Hippocampal formation (tissue), 2 donors: Measurements from ENCODE around the gene A4GALT.

ENCODE experiments used
- DNase-seq, 2 donors: peaks; one replicate each; lab custom pipeline; 2025; lab: John Stamatoyannopoulos, UW

Gene A4GALT

GRCh38 chr22:42701694-42702093, 19.0 kb downstream of the A4GALT start:
- no peak for DNase-seq

DNA sequence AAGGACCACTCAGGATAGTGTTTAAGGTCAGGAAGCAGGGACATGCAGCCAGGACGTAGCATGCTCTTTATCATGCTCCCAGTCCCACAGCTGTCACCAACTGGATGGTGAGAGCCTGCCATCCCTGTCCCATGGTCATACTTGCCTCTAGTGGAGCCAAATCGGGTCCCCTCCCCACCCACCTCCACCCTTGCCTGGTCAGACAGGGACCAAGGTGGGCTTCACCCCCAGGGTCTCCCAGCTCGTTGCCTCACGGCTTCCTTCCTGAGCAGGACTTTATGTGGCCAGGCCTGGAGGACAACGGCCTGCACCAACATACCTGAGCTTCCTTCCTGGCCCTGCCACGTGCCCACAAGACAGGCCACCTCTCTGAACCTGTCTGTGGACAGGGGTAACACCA, 19.8 kb downstream of the A4GALT start:
- no peak for DNase-seq

DNA sequence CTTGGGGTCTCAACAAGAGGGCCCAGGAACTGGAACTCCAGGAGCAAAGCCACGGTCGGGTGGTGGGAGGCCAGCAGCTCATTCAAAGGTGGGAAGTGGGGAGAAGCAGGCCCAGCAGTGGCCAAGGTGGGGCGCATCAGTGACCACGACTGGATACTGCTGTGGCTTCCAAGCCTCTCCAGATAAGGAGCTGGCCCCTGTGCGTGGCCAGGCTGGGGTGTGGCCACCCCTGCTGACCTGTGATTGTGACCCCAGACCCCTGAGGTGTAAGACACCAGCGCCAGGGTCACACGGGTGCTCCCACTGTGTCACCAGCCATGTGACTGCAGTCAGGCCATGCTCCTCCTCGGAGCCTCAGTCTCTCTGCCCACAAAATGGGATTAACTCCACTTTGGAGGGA, 20.3 kb downstream of the A4GALT start:
- DNase-seq = no peak

- DNase-seq = no peak
These were observed 20.7 kb downstream of the A4GALT start for GRCh38 chr22:42699976-42700352.

DNA sequence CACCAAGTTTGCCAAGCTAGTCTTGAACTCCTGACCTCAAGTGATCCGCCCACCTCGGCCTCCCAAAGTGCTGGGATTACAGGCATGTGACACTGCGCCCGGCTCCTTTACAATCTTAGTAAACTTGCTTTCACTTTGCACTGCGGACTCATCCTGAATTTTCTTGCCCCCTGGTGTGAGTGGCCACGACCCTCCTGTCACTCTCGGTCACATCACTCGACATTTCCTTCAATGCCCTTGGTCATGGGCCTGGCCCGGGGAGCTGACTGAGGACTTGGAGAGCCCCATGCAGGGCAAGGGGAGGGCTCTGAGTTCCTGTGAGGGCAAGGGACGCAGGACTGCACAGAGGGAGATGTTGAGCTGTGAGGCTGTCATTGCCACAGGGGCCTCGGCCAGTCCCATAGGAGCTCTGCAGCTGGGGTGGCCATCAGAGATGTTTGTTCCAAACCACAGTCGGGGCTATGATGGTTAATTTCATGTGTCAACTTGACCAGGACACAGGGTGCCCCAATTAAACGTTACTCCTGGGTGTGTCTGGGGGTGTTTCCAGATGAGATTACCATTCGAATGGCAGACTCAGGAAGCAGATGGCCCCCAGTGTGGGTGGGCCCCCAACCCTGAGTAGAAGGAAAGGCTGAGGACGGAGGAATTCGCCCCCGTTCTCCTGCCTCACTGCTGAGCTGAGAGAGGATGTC, 21.2 kb downstream of the A4GALT start:
- DNase-seq = no peak

DNA sequence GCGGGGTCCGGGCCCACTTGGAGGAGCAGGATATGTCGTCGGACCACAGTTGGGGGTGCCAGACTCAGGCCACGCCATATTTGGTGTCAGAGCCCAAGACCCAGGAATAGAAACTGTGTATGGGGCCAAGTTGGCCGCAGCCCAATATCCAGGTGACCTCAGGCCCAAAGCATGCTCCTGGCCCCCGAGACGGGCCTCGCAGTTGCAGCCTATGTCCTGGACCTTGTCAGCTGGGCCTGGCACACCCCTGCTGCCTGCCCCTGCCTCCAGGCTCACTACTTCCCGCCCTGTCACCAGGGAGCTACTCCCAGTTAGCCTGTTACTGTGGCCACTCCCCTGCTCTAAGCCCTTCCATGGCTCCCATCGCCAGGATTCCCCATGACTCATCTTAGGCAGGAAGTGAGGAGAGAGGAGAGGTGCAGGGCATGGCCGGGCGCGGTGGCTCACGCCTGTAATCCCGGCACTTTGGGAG, 23.1 kb downstream of the A4GALT start:
- DNase-seq = no peak

GRCh38 chr22:42696331-42696967, 24.2 kb downstream of the A4GALT start:
- DNase-seq = no peak

DNA sequence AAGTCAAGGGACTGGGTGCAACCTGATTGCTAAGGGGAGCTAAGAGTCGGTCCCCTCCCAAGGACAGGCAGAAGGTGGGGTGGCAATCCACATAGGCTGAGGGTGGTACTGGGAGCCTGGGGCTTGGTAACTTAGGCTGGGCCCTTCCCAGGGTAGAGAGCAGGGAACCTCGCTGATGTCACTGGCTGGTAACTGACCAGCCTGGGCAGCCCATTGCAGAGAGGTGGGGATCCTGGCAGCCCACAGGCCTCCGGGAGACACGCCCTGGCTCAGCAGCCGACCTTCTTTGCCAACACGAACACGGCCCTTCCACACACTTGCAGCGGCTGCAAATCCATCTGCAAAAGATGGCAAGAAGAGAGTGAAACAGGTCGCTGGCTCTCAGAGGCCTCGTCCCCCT, 25.4 kb downstream of the A4GALT start:
- DNase-seq = no peak

- DNase-seq = no peak
These were observed 26.6 kb downstream of the A4GALT start for GRCh38 chr22:42693763-42694683.

GRCh38 chr22:42693055-42693762, 27.5 kb downstream of the A4GALT start:
- DNase-seq = no peak

DNA sequence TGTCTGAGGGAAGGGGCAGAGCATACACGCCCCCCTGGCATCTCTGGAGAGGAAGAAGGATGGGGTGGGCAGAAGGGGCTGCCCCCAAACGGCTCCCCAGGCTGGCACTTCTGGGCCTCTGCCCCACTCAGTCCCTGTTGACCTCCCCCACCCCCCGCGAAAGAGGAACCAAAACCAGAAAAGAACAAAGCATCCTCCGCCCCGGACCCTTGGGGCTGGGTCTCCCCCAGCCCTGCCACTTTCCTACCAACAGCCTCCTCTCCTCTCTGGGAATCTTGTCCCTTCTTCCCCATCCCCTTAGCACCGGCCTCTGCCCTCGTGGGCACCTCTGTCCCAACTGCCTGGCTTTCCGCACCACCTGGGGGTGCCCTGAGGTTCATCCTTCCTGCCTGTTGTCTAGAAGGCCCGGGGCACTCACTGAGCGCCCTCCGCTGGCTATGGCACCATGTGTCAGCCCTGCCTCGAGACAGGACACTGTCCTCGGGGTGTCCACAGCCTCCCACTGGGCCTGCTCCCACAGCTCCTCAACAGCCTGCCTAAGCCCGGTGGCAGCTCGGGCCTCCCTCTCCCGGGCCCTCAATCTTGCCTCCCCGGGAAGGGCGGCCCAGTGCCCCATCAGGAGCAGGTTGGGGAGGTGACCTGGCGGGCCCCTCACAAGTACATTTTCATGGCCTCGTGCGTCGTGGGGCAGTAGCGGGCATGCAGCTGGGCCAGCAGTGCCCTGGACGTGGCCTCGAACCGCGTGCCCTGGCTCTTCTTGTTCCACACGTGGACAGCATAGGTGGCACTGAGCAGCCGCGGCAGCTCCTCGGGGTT, 28.2 kb downstream of the A4GALT start:
- no peak for DNase-seq

GRCh38 chr22:42691440-42691839, 29.2 kb downstream of the A4GALT start:
- DNase-seq = no peak

- DNase-seq = peak; percentile 17 to 43
These were observed 32.1 kb downstream of the A4GALT start for GRCh38 chr22:42688241-42689211.

- no peak for DNase-seq
These were observed 33.7 kb downstream of the A4GALT start for GRCh38 chr22:42686756-42687491.

DNA sequence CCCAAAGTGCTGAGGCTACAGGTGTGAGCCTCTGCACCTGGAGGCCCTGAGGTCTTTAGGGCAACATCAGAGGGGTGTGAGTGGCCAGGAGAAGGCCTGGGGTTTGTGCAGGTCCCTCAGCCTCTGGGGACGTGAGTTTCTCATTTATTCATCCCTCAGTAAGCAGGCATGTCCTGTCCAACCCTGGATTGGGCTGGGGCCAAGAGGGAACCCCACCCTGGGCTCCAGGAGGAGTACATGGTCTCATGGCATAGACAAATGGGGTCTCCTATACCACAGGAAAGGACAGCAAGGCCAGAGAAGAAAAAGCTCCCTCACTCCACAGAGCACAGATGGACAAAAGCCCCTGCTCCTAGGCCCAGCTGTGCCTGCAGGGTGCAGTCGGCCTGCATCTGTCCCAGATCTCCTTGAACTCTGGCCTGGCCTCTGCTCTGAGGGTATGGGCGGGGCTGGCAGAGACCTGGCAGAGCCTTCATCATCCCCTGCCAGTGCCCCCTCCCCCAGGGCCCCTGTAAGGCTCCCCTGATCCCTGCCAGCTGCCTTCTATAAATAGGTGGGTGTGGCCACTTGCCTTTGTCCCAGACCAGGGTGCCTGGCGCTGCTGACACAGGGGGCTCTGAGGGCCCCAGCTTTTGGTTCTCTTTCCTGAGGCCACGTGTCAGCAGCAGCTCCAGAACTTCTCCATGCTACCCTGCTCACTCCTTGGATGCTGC, 34.6 kb downstream of the A4GALT start:
- DNase-seq = no peak

DNA sequence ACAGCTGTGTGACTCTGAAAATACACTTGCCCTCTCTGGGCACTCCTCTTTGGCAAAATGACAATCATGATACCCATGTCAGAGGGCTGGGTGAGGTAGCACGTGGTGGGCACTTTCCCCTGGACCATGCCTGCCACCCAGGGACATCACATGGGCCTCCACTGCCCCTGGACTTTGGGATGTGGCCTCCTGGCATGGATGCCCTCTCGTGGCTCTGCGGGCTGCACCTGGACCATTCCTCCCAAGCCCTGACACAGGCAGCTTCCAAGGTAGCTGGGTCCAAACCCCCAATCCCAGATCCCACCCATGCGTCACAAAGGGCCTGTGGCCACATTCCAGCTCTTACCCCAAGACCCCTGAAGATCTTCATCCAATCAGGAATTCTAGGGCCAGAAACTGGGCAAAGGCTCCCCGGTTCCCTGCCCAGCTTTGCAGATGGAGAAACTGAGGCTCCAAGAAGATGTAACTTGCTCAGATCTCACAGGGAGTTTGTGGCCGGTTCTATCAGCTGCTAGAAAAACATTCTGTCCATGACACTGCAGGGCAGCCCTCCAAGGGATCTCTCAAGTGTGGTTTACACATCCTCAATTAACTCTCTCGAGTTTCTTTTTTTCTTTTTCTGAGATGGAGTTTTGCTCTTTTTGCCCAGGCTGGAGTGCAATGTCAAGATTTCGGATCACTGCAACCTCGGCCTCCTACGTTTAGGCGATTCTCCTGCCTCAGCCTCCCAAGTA, 36.0 kb downstream of the A4GALT start:
- DNase-seq = no peak

DNA sequence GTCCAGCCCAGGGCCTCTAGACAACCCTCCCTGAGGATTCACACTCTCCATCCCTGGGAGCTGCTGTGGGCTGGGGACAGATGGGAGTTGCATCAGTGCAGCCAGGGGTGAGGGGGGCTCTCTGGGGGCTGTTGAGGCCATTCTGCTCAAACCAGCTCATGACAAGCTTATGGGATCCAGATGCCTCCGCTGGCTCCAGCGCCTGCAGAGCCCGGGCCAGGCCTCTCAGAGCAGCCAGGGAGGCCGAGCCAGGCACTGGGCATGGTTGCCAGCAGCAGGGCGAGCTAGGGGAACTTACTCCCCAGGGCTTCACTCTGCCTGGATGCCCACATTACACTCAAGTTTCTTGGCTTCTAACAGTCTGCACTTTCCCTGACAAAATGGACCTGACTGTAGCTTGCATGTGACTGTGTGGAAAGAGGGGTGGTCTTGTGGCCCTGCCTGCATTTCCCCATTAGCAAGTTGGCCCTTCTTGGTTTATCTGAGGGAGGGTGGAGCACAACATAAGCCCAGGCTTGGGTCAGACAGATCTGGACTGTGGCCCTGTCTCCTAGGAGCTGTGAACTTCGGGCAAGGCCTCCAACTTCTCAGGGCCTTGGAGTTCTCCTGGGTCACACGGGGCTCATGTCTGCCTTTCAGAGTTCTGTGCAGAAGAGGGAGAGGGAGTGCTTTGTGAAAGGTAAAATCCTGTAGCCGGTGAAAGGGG, 36.9 kb downstream of the A4GALT start:
- peak; percentile 5 to 22 for DNase-seq
